GM12878 (cell line): ENCODE data around the gene CDKL2.

Experiments used
- EZH2 ChIP-seq: IDR thresholded peaks from 2 replicates; pipeline ENCODE4 v1.6.1; 2012; ENCODE audit warnings: low read depth, mild to moderate bottlenecking, control low read depth, inconsistent platforms, low read length, borderline replicate concordance; ENCODE audit not compliant: control insufficient read depth
- GABPA ChIP-seq: IDR thresholded peaks from 2 replicates; pipeline ENCODE4 v1.6.1; 2014; ENCODE audit warnings: antibody characterized with exemption, low read depth, mild to moderate bottlenecking, inconsistent platforms
- IKZF1 ChIP-seq: fragments of 450-650 bp; conservative IDR thresholded peaks from 2 replicates; pipeline ENCODE4 v1.6.1; 2017; ENCODE audit warnings: antibody characterized with exemption, mild to moderate bottlenecking
- KAT2A ChIP-seq: conservative IDR thresholded peaks from 2 replicates; pipeline ENCODE4 v1.6.1; 2011; ENCODE audit warnings: low read depth, low read length; ENCODE audit not compliant: control insufficient read depth
- POLR2A ChIP-seq: IDR thresholded peaks from 2 replicates; pipeline ENCODE4 v1.6.1; 2011; ENCODE audit warnings: low read depth, mild to moderate bottlenecking, low read length
- SIN3A ChIP-seq: IDR thresholded peaks from 2 replicates; pipeline ENCODE4 v1.6.1; 2012; ENCODE audit warnings: low read depth, low read length, improper control_type of control experiment
- ZNF24 ChIP-seq: fragments of 450-650 bp; IDR thresholded peaks from 2 replicates; pipeline ENCODE4 v1.6.1; 2017; ENCODE audit warnings: antibody characterized with exemption, mild to moderate bottlenecking
- TF ChIP-seq, protein P1 (sequence below): IDR thresholded peaks from 2 replicates; pipeline ENCODE4 v1.6.1; 2012; ENCODE audit warnings: mild to moderate bottlenecking, low read depth, low read length
- TF ChIP-seq, protein P2 (sequence below), 3 experiments: IDR thresholded peaks in 2 of 3; conservative IDR thresholded peaks in 1 of 3; 2 replicates each; pipeline ENCODE4 v1.5.1; 2011; ENCODE audit warnings: low read depth in 3 of 3, low read length in 3 of 3, mild to moderate bottlenecking in 3 of 3, control low read depth in 2 of 3, moderate library complexity in 2 of 3, inconsistent platforms in 1 of 3, mixed read lengths in 1 of 3; ENCODE audit not compliant: control insufficient read depth in 2 of 3, insufficient read depth in 1 of 3; ENCODE audit errors: extremely low read depth in 1 of 3
- TF ChIP-seq, protein P3 (sequence below): IDR thresholded peaks from 2 replicates; pipeline ENCODE4 v1.6.1; 2011; ENCODE audit warnings: low read depth, low read length, improper control_type of control experiment, borderline replicate concordance

DNA sequence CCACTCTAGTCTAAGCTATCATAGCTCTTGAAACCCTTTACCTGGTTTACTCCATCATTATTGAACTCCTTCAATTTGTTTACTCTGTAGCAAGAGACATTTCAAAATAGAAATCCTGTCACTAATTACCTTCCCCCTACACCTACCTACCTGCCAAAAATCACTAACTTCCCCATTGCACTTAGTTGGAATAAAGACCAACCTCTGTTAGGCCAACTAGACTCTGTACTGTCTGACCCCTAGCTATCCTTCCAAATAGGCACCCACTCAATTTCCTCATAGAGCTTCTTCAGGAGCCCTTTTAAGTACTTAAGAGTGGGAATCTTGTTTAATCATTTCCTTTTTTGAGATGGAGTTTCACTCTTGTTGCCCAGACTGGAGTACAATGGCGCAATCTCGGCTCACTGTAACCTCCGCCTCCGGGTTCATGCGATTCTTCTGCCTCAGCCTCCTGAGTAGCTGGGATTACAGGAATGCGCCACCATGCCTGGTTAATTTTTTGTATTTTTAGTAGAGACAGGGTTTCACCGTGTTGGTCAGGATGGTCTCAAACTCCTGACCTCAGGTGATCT is 8.9 kb upstream of the CDKL2 start:
- TF ChIP-seq SIN3A (no peak), IKZF1 (no peak), EZH2 (no peak), ZNF24 (no peak), KAT2A (no peak), GABPA (no peak), POLR2A (no peak)
- TF ChIP-seq, protein P1, sequence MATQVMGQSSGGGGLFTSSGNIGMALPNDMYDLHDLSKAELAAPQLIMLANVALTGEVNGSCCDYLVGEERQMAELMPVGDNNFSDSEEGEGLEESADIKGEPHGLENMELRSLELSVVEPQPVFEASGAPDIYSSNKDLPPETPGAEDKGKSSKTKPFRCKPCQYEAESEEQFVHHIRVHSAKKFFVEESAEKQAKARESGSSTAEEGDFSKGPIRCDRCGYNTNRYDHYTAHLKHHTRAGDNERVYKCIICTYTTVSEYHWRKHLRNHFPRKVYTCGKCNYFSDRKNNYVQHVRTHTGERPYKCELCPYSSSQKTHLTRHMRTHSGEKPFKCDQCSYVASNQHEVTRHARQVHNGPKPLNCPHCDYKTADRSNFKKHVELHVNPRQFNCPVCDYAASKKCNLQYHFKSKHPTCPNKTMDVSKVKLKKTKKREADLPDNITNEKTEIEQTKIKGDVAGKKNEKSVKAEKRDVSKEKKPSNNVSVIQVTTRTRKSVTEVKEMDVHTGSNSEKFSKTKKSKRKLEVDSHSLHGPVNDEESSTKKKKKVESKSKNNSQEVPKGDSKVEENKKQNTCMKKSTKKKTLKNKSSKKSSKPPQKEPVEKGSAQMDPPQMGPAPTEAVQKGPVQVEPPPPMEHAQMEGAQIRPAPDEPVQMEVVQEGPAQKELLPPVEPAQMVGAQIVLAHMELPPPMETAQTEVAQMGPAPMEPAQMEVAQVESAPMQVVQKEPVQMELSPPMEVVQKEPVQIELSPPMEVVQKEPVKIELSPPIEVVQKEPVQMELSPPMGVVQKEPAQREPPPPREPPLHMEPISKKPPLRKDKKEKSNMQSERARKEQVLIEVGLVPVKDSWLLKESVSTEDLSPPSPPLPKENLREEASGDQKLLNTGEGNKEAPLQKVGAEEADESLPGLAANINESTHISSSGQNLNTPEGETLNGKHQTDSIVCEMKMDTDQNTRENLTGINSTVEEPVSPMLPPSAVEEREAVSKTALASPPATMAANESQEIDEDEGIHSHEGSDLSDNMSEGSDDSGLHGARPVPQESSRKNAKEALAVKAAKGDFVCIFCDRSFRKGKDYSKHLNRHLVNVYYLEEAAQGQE = no peak
- TF ChIP-seq, protein P2, sequence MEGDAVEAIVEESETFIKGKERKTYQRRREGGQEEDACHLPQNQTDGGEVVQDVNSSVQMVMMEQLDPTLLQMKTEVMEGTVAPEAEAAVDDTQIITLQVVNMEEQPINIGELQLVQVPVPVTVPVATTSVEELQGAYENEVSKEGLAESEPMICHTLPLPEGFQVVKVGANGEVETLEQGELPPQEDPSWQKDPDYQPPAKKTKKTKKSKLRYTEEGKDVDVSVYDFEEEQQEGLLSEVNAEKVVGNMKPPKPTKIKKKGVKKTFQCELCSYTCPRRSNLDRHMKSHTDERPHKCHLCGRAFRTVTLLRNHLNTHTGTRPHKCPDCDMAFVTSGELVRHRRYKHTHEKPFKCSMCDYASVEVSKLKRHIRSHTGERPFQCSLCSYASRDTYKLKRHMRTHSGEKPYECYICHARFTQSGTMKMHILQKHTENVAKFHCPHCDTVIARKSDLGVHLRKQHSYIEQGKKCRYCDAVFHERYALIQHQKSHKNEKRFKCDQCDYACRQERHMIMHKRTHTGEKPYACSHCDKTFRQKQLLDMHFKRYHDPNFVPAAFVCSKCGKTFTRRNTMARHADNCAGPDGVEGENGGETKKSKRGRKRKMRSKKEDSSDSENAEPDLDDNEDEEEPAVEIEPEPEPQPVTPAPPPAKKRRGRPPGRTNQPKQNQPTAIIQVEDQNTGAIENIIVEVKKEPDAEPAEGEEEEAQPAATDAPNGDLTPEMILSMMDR (IDR thresholded peaks at IDR 0.05 in 2 of 3, conservative IDR thresholded peaks at IDR 0.05 in 1 of 3; ENCODE audit: control insufficient read depth in 2 of 3, extremely low read depth in 1 of 3, insufficient read depth in 1 of 3, low read depth in 3 of 3, low read length in 3 of 3) = no peak
- TF ChIP-seq, protein P3, sequence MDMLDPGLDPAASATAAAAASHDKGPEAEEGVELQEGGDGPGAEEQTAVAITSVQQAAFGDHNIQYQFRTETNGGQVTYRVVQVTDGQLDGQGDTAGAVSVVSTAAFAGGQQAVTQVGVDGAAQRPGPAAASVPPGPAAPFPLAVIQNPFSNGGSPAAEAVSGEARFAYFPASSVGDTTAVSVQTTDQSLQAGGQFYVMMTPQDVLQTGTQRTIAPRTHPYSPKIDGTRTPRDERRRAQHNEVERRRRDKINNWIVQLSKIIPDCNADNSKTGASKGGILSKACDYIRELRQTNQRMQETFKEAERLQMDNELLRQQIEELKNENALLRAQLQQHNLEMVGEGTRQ = no peak
